Endothelial cell of umbilical vein (primary cell): ENCODE results near the gene SLC1A7. TPM values are rescaled to one million over a fixed set of nuclear protein-coding genes. Genes with fewer than 3 reads are reported as not detected.

Experiments used
- BruUV-seq: library from RNA; stranded (reverse); fragments of 400-500 nt; replicated peaks from 2 replicates; lab custom pipeline; 2021; lab: Mats Ljungman, UMichigan
- CTCF ChIA-PET: fragments of 300-600, 350-600 bp; sonication (Branson Sonifier 250); formaldehyde crosslinking; loops from one replicate; lab custom pipeline; 2021; ENCODE audit warnings: antibody characterized with exemption, inconsistent platforms; lab: Charles Lee
- POLR2A ChIA-PET: fragments of 300-600, 350-600 bp; sonication (Branson Sonifier 250); formaldehyde crosslinking; loops from one replicate; lab custom pipeline; 2021; ENCODE audit warnings: antibody characterized with exemption, inconsistent platforms; lab: Charles Lee
- DNase-seq: peaks from one replicate; pipeline ENCODE4 v3.0.0-alpha.2; 2011; ENCODE audit warnings: low read depth, low spot score
- FAIRE-seq: peaks from 2 replicates; lab custom pipeline; 2011; peaks lifted over from hg19 to GRCh38; lab: Jason Lieb, UNC
- H2AFZ ChIP-seq: 2 replicates; pipeline ENCODE4 v1.6.0; 2012; ENCODE audit warnings: low read depth, low read length, control low read depth, inconsistent platforms
- H3K27ac ChIP-seq: 2 replicates; pipeline ENCODE4 v1.5.1; 2011; ENCODE audit warnings: low read depth, mild to moderate bottlenecking, control low read depth, low read length, moderate library complexity; ENCODE audit not compliant: insufficient read depth
- H3K27me3 ChIP-seq, 2 experiments: 2 replicates each; pipeline versions ENCODE4 v1.6.0 to v1.6.1; 2011; ENCODE audit warnings: low read length in 2 of 2, mixed read lengths in 1 of 2; ENCODE audit not compliant: control insufficient read depth in 2 of 2, insufficient read depth in 2 of 2
- H3K36me3 ChIP-seq, 2 experiments: 2 replicates in 1 of 2; 3 replicates in 1 of 2; pipeline ENCODE4 v1.5.1; 2011; ENCODE audit warnings: low read length in 2 of 2, mild to moderate bottlenecking in 1 of 2, moderate library complexity in 1 of 2; ENCODE audit not compliant: control insufficient read depth in 2 of 2, insufficient read depth in 2 of 2; ENCODE audit errors: extremely low read depth in 1 of 2
- H3K4me1 ChIP-seq: 3 replicates; pipeline ENCODE4 v1.5.1; 2011; ENCODE audit warnings: mild to moderate bottlenecking, low read length; ENCODE audit not compliant: control insufficient read depth, insufficient read depth; ENCODE audit errors: extremely low read depth
- H3K4me2 ChIP-seq: 2 replicates; pipeline ENCODE4 v1.6.1; 2011; ENCODE audit warnings: low read length, control low read depth, mixed read lengths; ENCODE audit not compliant: insufficient read depth
- H3K4me3 ChIP-seq, 3 experiments: fragments of 200-600 bp in 1 of 3; sonication (generic), shearing (Covaris generic) in 1 of 3; replicated peaks in 1 of 3; 2 replicates each; pipeline ENCODE4 v1.5.1; 2011 to 2016; ENCODE audit warnings: control low read depth in 3 of 3, low read length in 3 of 3, mild to moderate bottlenecking in 2 of 3, inconsistent platforms in 1 of 3, low read depth in 1 of 3, moderate library complexity in 1 of 3; ENCODE audit not compliant: insufficient read depth in 1 of 3
- H3K79me2 ChIP-seq: 2 replicates; pipeline ENCODE4 v1.6.0; 2012; ENCODE audit warnings: low read length, inconsistent platforms; ENCODE audit not compliant: control insufficient read depth, insufficient read depth
- H3K9ac ChIP-seq: replicated peaks from 2 replicates; pipeline ENCODE3; 2011; ENCODE audit warnings: low read length, control low read depth; ENCODE audit not compliant: insufficient read depth; ENCODE audit errors: extremely low read depth
- H3K9me1 ChIP-seq: replicated peaks from 3 replicates; pipeline ENCODE4 v1.6.0; 2011; ENCODE audit warnings: mild to moderate bottlenecking, low read length; ENCODE audit not compliant: control insufficient read depth, insufficient read depth; ENCODE audit errors: extremely low read depth
- H3K9me3 ChIP-seq: replicated peaks from 2 replicates; pipeline ENCODE4 v1.5.1; 2012; ENCODE audit warnings: low read length, inconsistent platforms; ENCODE audit not compliant: control insufficient read depth, insufficient read depth
- H4K20me1 ChIP-seq: replicated peaks from 2 replicates; pipeline ENCODE3; 2011; ENCODE audit warnings: mild to moderate bottlenecking, low read length; ENCODE audit not compliant: control insufficient read depth, insufficient read depth; ENCODE audit errors: extremely low read depth
- EZH2 ChIP-seq: IDR thresholded peaks from 2 replicates; pipeline ENCODE4 v1.6.1; 2012; ENCODE audit warnings: borderline replicate concordance, low read depth, mild to moderate bottlenecking, moderate library complexity, low read length, inconsistent platforms; ENCODE audit not compliant: severe bottlenecking
- FOS ChIP-seq: IDR thresholded peaks from 2 replicates; pipeline ENCODE4 v1.6.1; 2011; ENCODE audit warnings: mild to moderate bottlenecking, low read length, moderate library complexity, borderline replicate concordance; ENCODE audit not compliant: insufficient read depth
- GATA2 ChIP-seq: IDR thresholded peaks from 2 replicates; pipeline ENCODE4 v1.7.0; 2011; ENCODE audit warnings: low read depth, mild to moderate bottlenecking, moderate library complexity, mixed read lengths, low read length; ENCODE audit not compliant: insufficient read length, insufficient read depth
- JUN ChIP-seq: IDR thresholded peaks from 2 replicates; pipeline ENCODE4 v1.6.1; 2011; ENCODE audit warnings: borderline replicate concordance, low read depth; ENCODE audit not compliant: insufficient read length, insufficient read depth
- MYC ChIP-seq: IDR thresholded peaks from one replicate; pipeline ENCODE4 v1.6.1; 2011; ENCODE audit warnings: mild to moderate bottlenecking, low read depth, low read length
- POLR2A ChIP-seq: IDR thresholded peaks from 2 replicates; pipeline ENCODE4 v1.6.1; 2012; ENCODE audit warnings: low read depth, mild to moderate bottlenecking, control low read depth, low read length
- POLR2AphosphoS5 ChIP-seq: IDR thresholded peaks from 2 replicates; pipeline ENCODE4 v1.6.1; 2012; ENCODE audit warnings: low read depth, mild to moderate bottlenecking, control low read depth, low read length, moderate library complexity; ENCODE audit not compliant: insufficient read depth
- dilution Hi-C: fragments of 300-500 bp; cut with MboI; formaldehyde crosslinking; loops from one replicate; pipeline ENCODE4 v1.15.0; 2019; ENCODE audit warnings: low sequenced_read_pairs; ENCODE audit not compliant: extremely low pct_ligation_motif_present
- intact Hi-C: fragments of 100-400 bp; cut with micrococcal nuclease; formaldehyde crosslinking; loops from one replicate; pipeline ENCODE4 v1.10.0; 2022
- polyA plus RNA-seq, 4 experiments: library from polyadenylated mRNA; depleted of rRNA in 3 of 4; stranded (reverse) in 3 of 4; unstranded in 1 of 4; fragments of >200 nt; gene quantifications; 2 replicates each; pipeline versions ENCODE4 v1.2.1 to v1.2.3, GENCODE V29; 2011 to 2012; ENCODE audit warnings: missing spikeins in 1 of 4
- total RNA-seq: library from RNA; stranded (reverse); gene quantifications from 2 replicates; pipeline ENCODE4 v1.2.3, GENCODE V29; 2021
- TF ChIP-seq, protein P1 (sequence below), 2 donors: IDR thresholded peaks; 1 replicate in 1 of 2; 2 replicates in 1 of 2; pipeline ENCODE4 v1.5.1; 2011; ENCODE audit warnings: low read length in 2 of 2, mild to moderate bottlenecking in 2 of 2, moderate library complexity in 2 of 2, control low read depth in 1 of 2, inconsistent platforms in 1 of 2, low read depth in 1 of 2; ENCODE audit not compliant: insufficient read depth in 1 of 2; ENCODE audit errors: extremely low read depth in 1 of 2
- TF ChIP-seq, protein P2 (sequence below): IDR thresholded peaks from 2 replicates; pipeline ENCODE4 v1.6.1; 2011; ENCODE audit not compliant: insufficient read depth, insufficient read length

Gene SLC1A7
- total and polyA plus RNA-seq, 2 donors (not counting 3 experiments of a cell fraction or from before 2014, with no cell fraction given), result not detected

DNA sequence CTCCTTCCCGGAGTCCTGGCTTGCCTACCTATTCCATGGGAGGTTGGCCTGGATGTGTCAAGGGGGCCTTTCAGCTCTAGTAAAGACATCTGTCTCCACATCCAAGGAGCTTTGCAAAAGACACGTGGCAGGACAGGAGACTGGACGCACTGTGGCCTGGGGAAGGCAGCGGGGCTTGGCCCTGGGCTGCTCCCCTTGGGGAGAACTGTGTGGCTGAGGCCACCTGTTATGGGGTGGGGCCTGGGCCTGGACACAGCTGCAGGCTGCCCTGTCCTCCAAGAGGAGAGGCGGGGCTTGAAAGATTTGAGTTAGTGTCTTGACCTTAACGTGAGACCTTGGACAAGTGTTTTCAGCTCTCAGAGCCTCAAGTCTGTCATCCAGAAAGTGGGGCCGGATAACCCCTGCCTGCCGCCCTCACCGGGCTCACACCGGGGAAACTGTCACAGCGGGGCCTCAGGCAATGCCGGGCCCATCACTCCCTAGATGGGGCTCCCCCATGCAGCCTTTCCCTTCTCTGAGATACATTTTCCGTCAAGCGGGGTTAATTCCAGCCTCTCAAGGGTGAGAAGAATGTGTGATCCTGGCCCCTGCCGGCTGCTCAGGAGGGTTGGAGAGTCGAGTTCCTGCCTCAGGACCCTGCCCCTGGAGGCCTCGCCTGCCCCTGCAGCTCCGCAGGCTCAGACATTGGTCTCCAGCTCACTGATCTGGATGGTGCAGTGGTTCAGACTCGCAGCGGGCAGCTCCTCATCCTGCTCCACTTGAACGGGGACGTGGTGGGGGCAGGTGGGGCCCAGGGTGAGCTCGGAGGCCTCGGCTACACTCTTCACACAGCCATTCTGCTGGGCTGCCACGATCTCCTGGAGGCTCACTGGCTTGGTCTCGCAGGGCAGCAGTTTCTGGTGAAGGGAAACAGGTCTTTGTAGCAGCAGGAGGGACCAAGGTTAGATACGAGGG, 54.8 kb downstream of the SLC1A7 start:
- TF ChIP-seq POLR2A (no peak), EZH2 (no peak), FOS (no peak), MYC (no peak), POLR2AphosphoS5 (no peak), GATA2 (no peak), JUN (no peak)
- TF ChIP-seq, protein P1, sequence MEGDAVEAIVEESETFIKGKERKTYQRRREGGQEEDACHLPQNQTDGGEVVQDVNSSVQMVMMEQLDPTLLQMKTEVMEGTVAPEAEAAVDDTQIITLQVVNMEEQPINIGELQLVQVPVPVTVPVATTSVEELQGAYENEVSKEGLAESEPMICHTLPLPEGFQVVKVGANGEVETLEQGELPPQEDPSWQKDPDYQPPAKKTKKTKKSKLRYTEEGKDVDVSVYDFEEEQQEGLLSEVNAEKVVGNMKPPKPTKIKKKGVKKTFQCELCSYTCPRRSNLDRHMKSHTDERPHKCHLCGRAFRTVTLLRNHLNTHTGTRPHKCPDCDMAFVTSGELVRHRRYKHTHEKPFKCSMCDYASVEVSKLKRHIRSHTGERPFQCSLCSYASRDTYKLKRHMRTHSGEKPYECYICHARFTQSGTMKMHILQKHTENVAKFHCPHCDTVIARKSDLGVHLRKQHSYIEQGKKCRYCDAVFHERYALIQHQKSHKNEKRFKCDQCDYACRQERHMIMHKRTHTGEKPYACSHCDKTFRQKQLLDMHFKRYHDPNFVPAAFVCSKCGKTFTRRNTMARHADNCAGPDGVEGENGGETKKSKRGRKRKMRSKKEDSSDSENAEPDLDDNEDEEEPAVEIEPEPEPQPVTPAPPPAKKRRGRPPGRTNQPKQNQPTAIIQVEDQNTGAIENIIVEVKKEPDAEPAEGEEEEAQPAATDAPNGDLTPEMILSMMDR (IDR thresholded peaks at IDR 0.05; ENCODE audit: extremely low read depth in 1 of 2, insufficient read depth in 1 of 2, low read depth in 1 of 2, low read length in 2 of 2), result no peak
- TF ChIP-seq, protein P2, sequence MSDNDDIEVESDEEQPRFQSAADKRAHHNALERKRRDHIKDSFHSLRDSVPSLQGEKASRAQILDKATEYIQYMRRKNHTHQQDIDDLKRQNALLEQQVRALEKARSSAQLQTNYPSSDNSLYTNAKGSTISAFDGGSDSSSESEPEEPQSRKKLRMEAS, result no peak
- Histone ChIP-seq H3K36me3 (no peaks in the 10 kb centered on the region), H3K4me2 (no peak overlapping the region), H3K27me3 (no peaks in the 10 kb centered on the region), H3K9ac (no peak overlapping the region), H3K4me3 (no peak overlapping the region), H4K20me1 (no peaks in the 10 kb centered on the region), H3K9me1 (no peaks in the 10 kb centered on the region), H3K9me3 (no peaks in the 10 kb centered on the region), H2AFZ (no peak overlapping the region), H3K27ac (no peak overlapping the region), H3K79me2 (no peaks in the 10 kb centered on the region), H3K4me1 (no peaks in the 10 kb centered on the region)
- dilution Hi-C loops, result no loop called here
- ChIA-PET CTCF (interaction anchor here (1.0 to 1.2 kb wide), 3 partner anchors 10 to 94 kb away, joined by 3 to 4 read pairs (median 3); no protein-coding TSS in a partner anchor), POLR2A (no interaction called here)
- BruUV-seq, result no TSS peak
- intact Hi-C loops, result no loop called here
- DNase-seq (no peak), FAIRE-seq (no peak)
